NT2/D1 (cell line): Measurements from ENCODE around the gene RTL1.

Experiments
- DNase-seq: peaks from one replicate; pipeline ENCODE4 v3.0.0-alpha.2; 2011; ENCODE audit warnings: low read depth, low spot score
- H3K27me3 ChIP-seq: 2 replicates; pipeline ENCODE4 v1.6.0; 2011; ENCODE audit warnings: mild to moderate bottlenecking; ENCODE audit not compliant: insufficient read length, insufficient read depth
- H3K36me3 ChIP-seq: 2 replicates; pipeline ENCODE4 v1.6.1; 2011; ENCODE audit warnings: mild to moderate bottlenecking, low read length, mixed read lengths; ENCODE audit not compliant: insufficient read depth, insufficient read length
- H3K4me1 ChIP-seq: 2 replicates; pipeline ENCODE4 v1.5.1; 2011; ENCODE audit not compliant: insufficient read depth, insufficient read length
- H3K4me3 ChIP-seq: 2 replicates; pipeline ENCODE4 v1.5.1; 2011; ENCODE audit warnings: low read depth; ENCODE audit not compliant: insufficient read length
- H3K9ac ChIP-seq: 2 replicates; pipeline ENCODE4 v1.6.0; 2011; ENCODE audit warnings: low read depth; ENCODE audit not compliant: insufficient read length
- H3K9me3 ChIP-seq: 2 replicates; pipeline ENCODE4 v1.5.1; 2011; ENCODE audit warnings: mild to moderate bottlenecking, low read length; ENCODE audit not compliant: insufficient read depth
- SUZ12 ChIP-seq: IDR thresholded peaks from 2 replicates; pipeline ENCODE4 v1.6.1; 2011; ENCODE audit not compliant: insufficient read length, insufficient read depth; ENCODE audit errors: extremely low read depth
- YY1 ChIP-seq: IDR thresholded peaks from 2 replicates; pipeline ENCODE4 v1.6.1; 2011; ENCODE audit not compliant: insufficient read length, insufficient read depth
- ZNF274 ChIP-seq: IDR thresholded peaks from 2 replicates; pipeline ENCODE4 v1.6.1; 2011; ENCODE audit warnings: mild to moderate bottlenecking, low read depth, low read length

Gene RTL1

GRCh38 chr14:100873096-100873482, 30.4 kb downstream of the RTL1 start:
- Histone ChIP-seq H3K4me3 (no peak overlapping the region), H3K36me3 (no peaks in the 10 kb centered on the region)
- DNase-seq = no peak

GRCh38 chr14:100872259-100873095, 31.0 kb downstream of the RTL1 start:
- no peak for TF ChIP-seq ZNF274
- TF ChIP-seq YY1 = no peak
- no peak for TF ChIP-seq SUZ12
- no peaks in the 10 kb centered on the region for H3K36me3 ChIP-seq
- no peaks in the 10 kb centered on the region for H3K4me1 ChIP-seq
- H3K4me3 ChIP-seq = no peak overlapping the region
- H3K9ac ChIP-seq = no peak overlapping the region
- DNase-seq = no peak
- H3K9me3 ChIP-seq = no peaks in the 10 kb centered on the region
- H3K27me3 ChIP-seq = no peaks in the 10 kb centered on the region

More at GRCh38 chr14:100873096-100873482, 30.4 kb downstream of the RTL1 start:
- Histone ChIP-seq H3K9me3 (no peaks in the 10 kb centered on the region), H3K27me3 (no peaks in the 10 kb centered on the region), H3K9ac (no peak overlapping the region), H3K4me1 (no peaks in the 10 kb centered on the region)
- TF ChIP-seq YY1 (no peak), SUZ12 (no peak), ZNF274 (no peak)

- no peaks in the 10 kb centered on the region for H3K4me1 ChIP-seq
- TF ChIP-seq YY1 (no peak), ZNF274 (no peak), SUZ12 (no peak)
- H3K27me3 ChIP-seq = no peaks in the 10 kb centered on the region
- no peaks in the 10 kb centered on the region for H3K36me3 ChIP-seq
- H3K4me3 ChIP-seq = no peak overlapping the region
- H3K9ac ChIP-seq = no peak overlapping the region
- no peak for DNase-seq
- no peaks in the 10 kb centered on the region for H3K9me3 ChIP-seq
Measured at GRCh38 chr14:100871234-100872186, 32.0 kb downstream of the RTL1 start.

- no peaks in the 10 kb centered on the region for H3K27me3 ChIP-seq
- no peaks in the 10 kb centered on the region for H3K36me3 ChIP-seq
- H3K9ac ChIP-seq = no peak overlapping the region
- H3K4me1 ChIP-seq = no peaks in the 10 kb centered on the region
- H3K9me3 ChIP-seq = no peaks in the 10 kb centered on the region
- no peak overlapping the region for H3K4me3 ChIP-seq
- no peak for TF ChIP-seq ZNF274
- TF ChIP-seq SUZ12 = no peak
- TF ChIP-seq YY1 = no peak
- no peak for DNase-seq
Measured at GRCh38 chr14:100868621-100869370, 34.7 kb downstream of the RTL1 start.

GRCh38 chr14:100867631-100868315, 35.7 kb downstream of the RTL1 start:
- DNase-seq = no peak
- no peaks in the 10 kb centered on the region for H3K9me3 ChIP-seq
- no peak overlapping the region for H3K4me3 ChIP-seq
- H3K9ac ChIP-seq = no peak overlapping the region
- no peaks in the 10 kb centered on the region for H3K27me3 ChIP-seq
- no peaks in the 10 kb centered on the region for H3K4me1 ChIP-seq
- H3K36me3 ChIP-seq = no peaks in the 10 kb centered on the region
- TF ChIP-seq YY1 (no peak), ZNF274 (no peak), SUZ12 (no peak)

- no peaks in the 10 kb centered on the region for H3K36me3 ChIP-seq
- H3K4me3 ChIP-seq = no peak overlapping the region
- TF ChIP-seq SUZ12 (no peak), ZNF274 (no peak), YY1 (no peak)
- no peak for DNase-seq
- no peaks in the 10 kb centered on the region for H3K27me3 ChIP-seq
- H3K9ac ChIP-seq = no peak overlapping the region
- H3K4me1 ChIP-seq = no peaks in the 10 kb centered on the region
- no peaks in the 10 kb centered on the region for H3K9me3 ChIP-seq
Measured at GRCh38 chr14:100866666-100867630, 36.6 kb downstream of the RTL1 start.
